HuH-7.5 (cell line): ENCODE results near the gene TNPO3.
"Not testable (repeated sequence)": the region's sequence is repeated elsewhere in the genome, so short reads cannot be mapped to it uniquely, and the experiment has no call there.

ENCODE experiments used
- DNase-seq: peaks from one replicate; pipeline ENCODE4 v3.0.0; 2011; ENCODE audit warnings: low spot score

The TNPO3 gene

GRCh38 chr7:129014501-129015101 lies 40.3 kb downstream of the TNPO3 start:
- no peak for DNase-seq

DNA sequence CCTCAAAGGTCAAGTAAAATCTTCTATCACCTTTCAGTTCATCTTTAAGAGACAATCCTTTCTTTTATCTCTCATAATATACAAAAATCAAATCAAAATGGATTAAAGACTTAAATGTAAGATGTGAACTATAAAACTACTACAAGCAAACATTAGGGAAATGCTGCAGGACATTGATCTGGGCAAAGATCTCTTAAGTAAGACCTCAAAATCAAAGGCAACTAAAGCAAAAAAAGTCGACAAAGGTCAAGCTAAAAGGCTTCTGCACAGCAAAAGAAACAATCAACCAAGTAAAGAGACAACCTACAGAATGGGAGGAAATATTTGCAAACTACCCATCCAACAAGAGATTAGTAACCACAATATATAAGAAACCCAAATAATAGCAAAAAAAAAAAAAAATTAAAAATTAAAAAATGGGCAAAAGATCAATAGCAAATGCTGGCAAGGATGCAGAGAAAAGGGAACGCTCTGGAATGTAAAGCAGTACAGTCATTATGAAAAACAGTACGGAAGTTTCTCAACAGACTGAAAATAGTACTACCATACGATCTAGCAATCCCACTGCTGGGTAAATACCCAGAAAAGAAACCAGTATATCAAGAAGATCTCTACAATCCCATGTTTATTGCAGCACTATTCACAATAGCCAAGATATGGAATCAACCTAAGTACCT lies 41.7 kb downstream of the TNPO3 start:
- DNase-seq, result no peak

GRCh38 chr7:129012641-129013040 lies 42.3 kb downstream of the TNPO3 start:
- no peak for DNase-seq

DNA sequence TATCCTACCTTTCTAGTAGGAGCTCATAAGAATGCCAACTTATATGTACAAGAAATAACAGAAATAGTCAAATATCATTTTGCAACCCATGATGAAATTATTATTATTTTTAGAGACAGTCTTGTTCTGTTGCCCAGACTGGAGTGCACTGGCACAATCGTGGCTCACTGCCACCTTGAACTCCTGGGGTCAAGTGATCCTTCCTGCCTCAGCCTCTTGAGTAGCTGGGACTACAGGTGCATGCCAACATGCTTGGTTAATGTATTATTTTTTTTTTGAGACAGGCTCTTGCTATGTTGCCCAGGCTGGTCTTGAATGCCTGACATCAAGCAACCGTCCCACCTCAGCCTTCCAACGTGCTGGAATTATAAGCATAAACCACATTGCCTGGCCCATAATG lies 44.8 kb downstream of the TNPO3 start:
- DNase-seq, result no peak

- DNase-seq, result no peak
Measured at GRCh38 chr7:129009437-129009836, 45.5 kb downstream of the TNPO3 start.

DNA sequence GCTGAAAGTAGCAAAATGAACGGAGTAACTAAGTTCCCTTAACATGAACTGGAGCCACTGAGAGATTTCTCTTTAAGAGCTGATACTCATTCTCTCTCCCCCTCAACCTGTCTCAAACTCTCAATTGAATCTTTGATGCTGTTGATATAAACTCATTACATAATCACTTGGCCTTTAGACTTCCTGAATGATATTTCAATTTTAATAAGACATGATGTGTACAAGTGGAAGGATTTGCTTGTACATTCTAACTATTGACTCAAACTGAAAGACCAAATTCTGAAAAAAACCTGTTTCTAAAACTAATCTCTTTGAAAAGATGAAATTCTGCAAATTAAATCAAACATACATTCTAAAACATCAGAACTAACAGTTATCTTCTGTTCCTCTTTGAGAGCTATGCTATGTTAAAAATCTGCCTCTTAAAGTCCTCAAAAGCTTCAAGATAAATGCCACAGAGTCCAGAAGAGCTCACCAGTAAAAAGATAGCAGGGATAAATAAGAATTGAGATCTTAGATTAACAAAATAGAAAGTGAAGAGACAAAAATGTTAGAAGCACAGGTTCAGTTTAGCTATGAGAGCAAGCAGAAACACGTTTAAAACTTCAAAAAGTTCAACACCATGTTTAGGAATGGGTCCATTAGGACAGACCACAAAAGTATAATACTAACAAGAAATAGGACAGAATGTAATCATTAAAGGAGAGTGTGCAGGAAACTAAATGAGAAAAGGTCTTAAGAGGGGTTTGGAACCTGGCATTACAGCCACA lies 46.1 kb downstream of the TNPO3 start:
- no peak for DNase-seq

- no peak for DNase-seq
Measured at GRCh38 chr7:129007572-129007971, 47.3 kb downstream of the TNPO3 start.

DNA sequence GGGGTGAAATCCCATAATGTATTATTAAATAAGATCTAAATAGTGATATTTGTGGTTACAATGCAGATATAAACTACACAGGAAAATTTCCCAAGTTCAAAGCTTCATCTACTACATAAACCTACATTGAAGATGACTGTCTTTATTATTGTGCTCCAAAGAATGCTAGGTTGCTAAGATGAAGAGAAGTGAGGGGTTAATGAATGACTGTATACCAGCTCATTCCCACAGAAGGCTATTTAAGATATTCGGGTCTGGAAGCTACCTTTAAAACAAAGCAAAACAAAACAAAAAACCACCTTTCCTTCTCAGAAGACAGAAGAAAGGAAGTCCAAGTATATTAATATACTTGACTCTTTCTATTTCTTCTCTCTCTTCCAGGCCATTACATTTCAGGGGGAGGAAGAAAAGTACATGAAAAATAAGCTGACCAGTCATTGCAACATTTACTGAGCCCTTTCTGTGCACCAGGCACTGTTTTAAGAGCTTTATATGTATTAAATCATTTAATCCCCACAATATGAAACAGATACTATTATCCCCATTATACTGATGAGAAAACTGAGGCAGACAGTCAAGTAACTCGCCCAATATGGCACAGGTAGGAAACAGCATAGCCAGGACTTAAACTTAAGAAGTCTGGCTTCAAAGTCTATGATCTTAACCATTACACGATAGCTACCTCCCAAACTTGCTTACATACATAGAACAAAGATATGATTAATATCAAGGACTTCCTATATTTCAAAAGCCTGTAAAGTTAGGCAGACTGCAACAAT lies 48.1 kb downstream of the TNPO3 start:
- no peak for DNase-seq

- DNase-seq, result no peak
Measured at GRCh38 chr7:129005186-129005585, 49.7 kb downstream of the TNPO3 start.

DNA sequence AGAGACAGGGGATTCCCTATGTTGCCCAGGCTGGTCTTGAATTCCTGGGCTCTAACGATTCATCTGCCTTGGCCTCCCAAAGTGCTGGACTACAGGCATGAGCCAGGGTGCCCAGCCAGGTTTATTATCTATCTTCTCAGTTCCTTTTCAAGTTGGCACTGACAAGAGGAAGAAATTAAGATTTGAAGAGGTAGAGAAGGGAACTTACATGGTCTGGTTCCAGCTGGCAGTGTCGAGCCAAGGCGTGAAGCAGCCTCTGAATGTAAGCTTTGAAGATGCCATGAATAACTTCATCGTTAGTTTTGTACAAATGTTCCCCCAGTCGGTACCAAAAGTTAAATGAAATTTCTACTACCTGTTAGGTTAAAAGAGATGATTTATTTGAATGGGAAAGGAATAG lies 57.7 kb downstream of the TNPO3 start:
- DNase-seq, result no peak

DNA sequence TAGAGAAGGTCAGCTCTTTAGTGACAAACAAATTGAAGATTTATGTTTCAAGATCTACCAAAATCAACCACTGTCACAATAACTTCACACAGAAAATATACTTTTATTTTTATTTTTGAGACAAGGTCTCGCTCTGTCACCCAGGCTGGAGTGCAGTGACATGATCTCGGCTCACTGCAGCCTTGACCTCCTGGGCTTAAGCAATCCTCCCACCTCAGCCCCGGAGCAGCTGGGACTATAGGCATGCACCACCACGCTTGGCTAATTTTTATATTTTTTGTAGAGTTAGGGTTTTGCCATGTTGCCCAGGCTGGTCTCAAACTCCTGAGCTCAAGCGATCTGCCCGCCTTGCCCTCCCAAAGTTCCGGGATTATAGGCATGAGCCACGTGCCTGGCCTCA lies 60.4 kb downstream of the TNPO3 start:
- DNase-seq, result not testable (repeated sequence)

- DNase-seq, result no peak
Measured at GRCh38 chr7:128993419-128993818, 61.5 kb downstream of the TNPO3 start.

DNA sequence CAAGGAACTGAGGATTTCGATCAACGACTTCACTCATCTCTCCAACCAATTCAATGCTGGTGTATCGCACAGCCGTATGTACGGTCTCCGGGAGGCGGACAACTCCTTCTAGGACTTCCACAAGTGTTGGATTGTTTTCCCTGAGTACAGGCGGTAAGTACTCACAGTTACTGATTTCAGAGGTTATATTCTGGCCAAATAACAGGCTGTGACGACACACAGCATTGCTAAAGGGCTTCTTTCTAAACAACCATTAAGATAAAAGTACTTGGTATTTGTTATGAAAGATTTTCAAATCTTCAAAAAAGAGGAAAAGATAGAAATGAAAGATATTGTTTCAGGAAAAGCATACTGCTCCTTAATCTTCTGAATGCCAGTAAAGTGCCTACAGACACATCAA lies 65.0 kb downstream of the TNPO3 start:
- DNase-seq, result no peak

GRCh38 chr7:128988372-128988771 lies 66.5 kb downstream of the TNPO3 start:
- no peak for DNase-seq

DNA sequence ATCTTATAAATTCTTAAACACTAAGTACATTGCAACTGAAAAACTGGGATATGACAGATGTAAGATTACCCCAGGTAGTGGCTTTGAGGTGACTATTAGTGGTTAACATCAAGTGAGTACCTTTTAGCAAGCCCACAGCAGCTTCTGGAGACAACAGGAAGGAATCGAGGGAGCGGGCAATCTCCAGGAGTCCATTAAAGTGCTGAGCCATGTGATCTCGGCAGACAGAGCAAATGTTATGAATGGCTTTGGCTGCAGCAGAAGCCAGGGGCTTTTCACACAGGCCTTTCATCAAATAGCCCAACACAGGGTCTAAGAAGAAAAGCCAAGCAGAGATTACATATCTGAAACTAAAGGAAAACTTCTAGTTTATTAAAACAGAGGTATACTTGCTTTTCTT lies 68.3 kb downstream of the TNPO3 start:
- no peak for DNase-seq

GRCh38 chr7:128985660-128986059 lies 69.3 kb downstream of the TNPO3 start:
- no peak for DNase-seq

GRCh38 chr7:128982105-128982504 lies 72.8 kb downstream of the TNPO3 start:
- no peak for DNase-seq

- DNase-seq, result no peak
Measured at GRCh38 chr7:128974241-128974934, 80.5 kb downstream of the TNPO3 start.

- no peak for DNase-seq
Measured at GRCh38 chr7:128968624-128969023, 86.3 kb downstream of the TNPO3 start.

DNA sequence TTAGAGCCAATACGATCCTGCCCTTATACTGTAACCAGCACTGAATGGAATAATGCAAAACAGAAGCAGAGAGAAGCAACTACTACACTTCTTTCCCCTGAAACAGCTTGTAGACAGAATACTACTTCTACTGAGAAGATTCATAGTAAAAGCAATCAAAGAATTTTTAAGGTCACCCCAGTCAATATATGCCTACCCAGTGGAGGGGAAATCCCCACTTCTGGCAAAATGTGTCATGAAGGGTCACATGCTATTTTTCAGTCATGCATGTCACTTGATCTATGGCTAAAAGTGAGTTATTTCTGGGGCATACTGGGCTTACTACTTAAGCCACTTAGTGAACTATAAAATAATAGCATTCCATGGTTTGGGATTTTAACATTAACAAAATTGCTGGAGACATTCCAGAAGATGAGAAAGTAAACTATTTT lies 91.6 kb downstream of the TNPO3 start:
- DNase-seq, result no peak

DNA sequence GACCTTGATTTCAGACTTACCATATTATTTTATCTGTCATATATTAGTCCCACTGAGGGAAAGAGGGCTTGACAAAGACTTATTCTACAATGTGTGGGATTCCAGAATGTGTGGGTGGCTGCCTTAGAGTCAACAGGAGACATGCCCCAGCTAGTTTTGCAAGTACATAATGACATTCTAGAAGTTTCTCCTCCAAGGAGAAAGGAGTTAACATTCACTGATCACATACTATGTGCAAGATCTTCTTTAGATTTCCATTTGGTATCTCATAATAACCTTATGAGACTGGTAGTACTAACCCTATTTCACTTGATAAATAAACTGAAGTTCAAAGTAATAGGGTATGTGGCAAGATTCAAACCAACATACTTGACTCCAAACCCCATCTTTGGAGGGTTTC lies 92.0 kb downstream of the TNPO3 start:
- DNase-seq, result no peak
